Stimulated activated CD8-positive, alpha-beta memory T cell treated with anti-CD3 and anti-CD28 coated beads, Interleukin-15, amount 100 ng/mL, for 4 hours (primary cell): ENCODE results near the gene CBR1.
"Not testable (repeated sequence)": the region's sequence is repeated elsewhere in the genome, so short reads cannot be mapped to it uniquely, and the experiment has no call there.

Source experiments
- DNase-seq, 2 donors: peaks; one replicate each; pipeline ENCODE4 v3.0.0-alpha.2; 2020; ENCODE audit warnings: low read depth in 2 of 2

Gene CBR1

GRCh38 chr21:36079671-36080070 lies 9.8 kb downstream of the CBR1 start:
- DNase-seq, result no peak

- DNase-seq, result no peak
Observed at GRCh38 chr21:36080386-36080785, 10.6 kb downstream of the CBR1 start.

GRCh38 chr21:36082237-36082664 lies 12.4 kb downstream of the CBR1 start:
- no peak for DNase-seq

- DNase-seq, result no peak
Observed at GRCh38 chr21:36087362-36088138, 17.7 kb downstream of the CBR1 start.

GRCh38 chr21:36089946-36090345 lies 20.1 kb downstream of the CBR1 start:
- DNase-seq, result no peak

- no peak for DNase-seq
Observed at GRCh38 chr21:36092681-36093080, 22.9 kb downstream of the CBR1 start.

- no peak for DNase-seq
Observed at GRCh38 chr21:36093512-36093911, 23.7 kb downstream of the CBR1 start.

- DNase-seq, result no peak
Observed at GRCh38 chr21:36096398-36097290, 26.8 kb downstream of the CBR1 start.

GRCh38 chr21:36097427-36098181 lies 27.8 kb downstream of the CBR1 start:
- no peak for DNase-seq

GRCh38 chr21:36098182-36098532 lies 28.3 kb downstream of the CBR1 start:
- no peak for DNase-seq

- DNase-seq, result no peak
Observed at GRCh38 chr21:36099000-36099399, 29.2 kb downstream of the CBR1 start.

- not testable (repeated sequence) for DNase-seq
Observed at GRCh38 chr21:36099695-36100211, 29.9 kb downstream of the CBR1 start.

GRCh38 chr21:36100971-36101641 lies 31.3 kb downstream of the CBR1 start:
- DNase-seq, result no peak

GRCh38 chr21:36103434-36103833 lies 33.6 kb downstream of the CBR1 start:
- no peak for DNase-seq

- peak in 1 of 2 donors; percentile 21 for DNase-seq
Observed at GRCh38 chr21:36104317-36105300, 34.8 kb downstream of the CBR1 start.

GRCh38 chr21:36105327-36105842 lies 35.6 kb downstream of the CBR1 start:
- no peak for DNase-seq

- no peak for DNase-seq
Observed at GRCh38 chr21:36109868-36110267, 40.0 kb downstream of the CBR1 start.

- no peak for DNase-seq
Observed at GRCh38 chr21:36111238-36111637, 41.4 kb downstream of the CBR1 start.

GRCh38 chr21:36113647-36114428 lies 44.0 kb downstream of the CBR1 start:
- no peak for DNase-seq
